HG03432 (cell line): ENCODE data around the gene PIP5KL1.
"Not testable (repeated sequence)": the region's sequence is repeated elsewhere in the genome, so short reads cannot be mapped to it uniquely, and the experiment has no call there.

Experiments used
- ATAC-seq: cut with Tn5 transposase; IDR thresholded peaks from one replicate; pipeline ENCODE4 v1.9.1; 2021; ENCODE audit warnings: mild to moderate bottlenecking, moderate library complexity; ENCODE audit not compliant: unreplicated experiment

Gene PIP5KL1

DNA sequence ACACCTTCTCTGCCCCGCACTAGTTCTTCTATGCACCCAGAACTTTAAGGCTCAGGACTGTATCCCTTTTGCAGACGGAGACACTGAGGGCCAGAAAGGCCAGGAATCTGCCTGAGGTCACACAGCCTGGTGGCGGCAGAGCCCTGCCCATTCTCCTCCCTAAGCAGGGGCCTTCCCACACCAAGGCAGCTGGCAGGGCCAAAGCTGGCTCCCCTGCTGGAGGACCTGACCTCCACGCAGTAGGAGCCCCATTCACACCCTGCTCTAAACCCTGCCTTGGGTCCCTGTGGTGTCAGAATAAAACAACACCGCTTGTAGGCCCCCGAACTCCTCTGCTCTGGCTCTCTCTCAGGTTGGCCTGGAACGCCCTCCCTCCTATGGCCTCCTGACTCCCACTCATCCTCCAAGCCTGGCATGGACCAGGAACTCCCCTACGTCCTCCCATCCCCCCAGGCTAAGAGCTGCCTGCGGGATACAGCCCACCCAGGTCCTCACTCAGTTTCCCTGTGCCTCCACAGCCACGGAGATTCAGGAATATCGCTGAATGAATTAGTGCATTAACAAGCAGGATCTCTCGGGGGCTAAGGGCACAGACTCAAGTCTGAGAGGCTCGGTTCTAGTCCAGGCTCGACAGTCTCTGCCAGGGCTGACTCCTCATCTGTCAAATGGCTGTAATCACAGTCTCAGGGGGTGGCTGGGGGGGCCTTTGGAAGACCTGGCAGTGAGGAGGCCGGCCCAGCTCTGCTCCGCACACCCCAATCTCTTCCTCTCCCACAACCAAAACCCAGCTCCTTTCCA is 34.0 kb downstream of the PIP5KL1 start:
- no peak for ATAC-seq

DNA sequence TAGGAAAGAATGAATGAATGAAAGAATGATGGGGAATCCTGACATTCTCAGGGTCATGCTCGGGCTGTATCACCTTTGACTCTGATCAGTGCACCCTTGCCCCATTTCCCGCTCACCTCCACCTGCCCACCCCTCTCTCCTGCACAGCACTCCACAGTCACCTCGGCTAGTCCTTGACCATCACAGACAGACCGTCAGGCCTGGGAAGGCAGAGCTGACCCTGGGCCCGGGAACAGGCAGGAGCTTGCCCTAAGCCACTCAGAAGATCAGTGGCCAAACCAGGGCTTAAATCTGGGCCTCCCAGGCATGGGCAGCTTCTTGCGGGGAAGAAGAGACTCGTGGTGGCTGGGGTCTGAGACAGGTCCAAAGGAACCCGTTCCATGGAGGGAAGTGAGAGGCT is 34.8 kb downstream of the PIP5KL1 start:
- ATAC-seq: no peak

DNA sequence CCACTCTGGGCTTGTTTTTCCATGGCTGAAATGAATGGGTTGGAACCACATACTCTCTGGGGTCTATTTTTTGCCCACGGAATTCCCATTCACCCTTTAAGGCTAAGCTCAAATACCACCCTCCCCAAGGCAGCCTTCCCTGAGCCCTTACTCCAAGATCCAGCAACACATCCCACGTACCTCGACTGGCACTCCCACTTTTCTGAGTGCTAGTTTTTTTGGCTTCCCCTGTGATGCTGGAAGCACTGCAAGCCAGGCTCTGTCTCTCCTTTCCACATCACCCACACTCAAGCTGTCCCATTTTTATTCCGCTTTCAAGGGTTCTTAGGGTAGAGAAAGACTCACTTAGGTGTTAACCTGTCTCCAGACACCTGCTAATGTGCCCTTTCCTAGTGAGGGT is 37.2 kb downstream of the PIP5KL1 start:
- ATAC-seq: no peak

DNA sequence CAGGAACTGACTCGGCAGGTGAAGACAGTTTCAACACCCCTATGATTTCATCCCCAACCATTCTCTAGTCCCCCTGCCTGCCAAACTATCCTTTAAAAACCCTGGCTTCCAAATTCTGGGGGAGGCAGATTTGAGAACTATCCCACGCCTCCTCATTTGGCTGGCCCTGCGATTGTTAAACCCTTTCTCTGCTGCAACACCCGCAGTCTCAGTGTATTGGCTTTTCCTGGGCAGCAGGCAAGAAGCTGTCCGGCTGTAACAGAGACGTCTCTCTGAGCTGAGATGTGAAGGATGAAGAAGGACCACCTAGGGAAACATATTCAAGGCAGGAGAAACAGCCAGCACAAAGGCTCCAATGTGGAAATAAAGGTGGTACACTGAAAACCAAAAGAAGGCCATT is 37.7 kb downstream of the PIP5KL1 start:
- no peak for ATAC-seq

DNA sequence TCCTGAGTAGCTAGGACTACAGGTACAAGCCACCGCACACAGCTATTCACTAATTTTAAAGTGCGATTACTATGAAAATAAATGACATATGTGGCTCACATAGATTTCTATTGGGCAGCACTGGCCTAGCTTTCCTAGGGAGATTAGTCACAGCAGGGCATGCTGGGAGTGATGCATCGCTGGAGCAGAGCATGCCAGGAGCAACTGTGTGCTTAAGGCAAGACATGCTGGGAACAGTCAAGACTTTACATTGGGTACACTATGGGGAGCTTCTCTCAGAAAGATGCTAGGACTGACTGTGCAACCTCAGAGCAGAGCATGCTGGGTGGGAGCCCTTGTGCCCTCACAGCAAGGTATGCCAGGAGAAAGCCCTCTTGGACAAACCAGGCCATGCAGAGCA is 40.5 kb downstream of the PIP5KL1 start:
- no peak for ATAC-seq

DNA sequence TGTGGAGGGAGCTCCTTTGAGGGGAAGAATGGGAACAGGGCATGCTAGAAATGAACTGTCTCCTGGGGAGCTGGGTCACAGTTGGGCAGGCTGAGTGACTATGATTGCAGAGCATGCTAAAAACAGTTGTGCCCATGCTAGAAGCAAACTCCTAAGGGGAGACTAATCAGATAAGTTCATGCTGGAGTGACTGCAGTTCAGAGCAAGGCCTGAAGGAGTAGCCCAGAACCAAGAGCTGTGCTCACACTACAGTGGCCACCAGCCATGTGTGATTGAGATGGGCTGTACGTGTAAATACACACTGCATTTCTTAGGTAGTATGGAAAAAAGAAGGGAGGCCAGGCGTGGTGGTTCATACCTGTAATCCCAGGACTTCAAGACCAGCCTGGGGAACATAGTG is 42.8 kb downstream of the PIP5KL1 start:
- no peak for ATAC-seq

- ATAC-seq: no peak
These were observed 44.1 kb downstream of the PIP5KL1 start for GRCh38 chr9:127886401-127886972.

DNA sequence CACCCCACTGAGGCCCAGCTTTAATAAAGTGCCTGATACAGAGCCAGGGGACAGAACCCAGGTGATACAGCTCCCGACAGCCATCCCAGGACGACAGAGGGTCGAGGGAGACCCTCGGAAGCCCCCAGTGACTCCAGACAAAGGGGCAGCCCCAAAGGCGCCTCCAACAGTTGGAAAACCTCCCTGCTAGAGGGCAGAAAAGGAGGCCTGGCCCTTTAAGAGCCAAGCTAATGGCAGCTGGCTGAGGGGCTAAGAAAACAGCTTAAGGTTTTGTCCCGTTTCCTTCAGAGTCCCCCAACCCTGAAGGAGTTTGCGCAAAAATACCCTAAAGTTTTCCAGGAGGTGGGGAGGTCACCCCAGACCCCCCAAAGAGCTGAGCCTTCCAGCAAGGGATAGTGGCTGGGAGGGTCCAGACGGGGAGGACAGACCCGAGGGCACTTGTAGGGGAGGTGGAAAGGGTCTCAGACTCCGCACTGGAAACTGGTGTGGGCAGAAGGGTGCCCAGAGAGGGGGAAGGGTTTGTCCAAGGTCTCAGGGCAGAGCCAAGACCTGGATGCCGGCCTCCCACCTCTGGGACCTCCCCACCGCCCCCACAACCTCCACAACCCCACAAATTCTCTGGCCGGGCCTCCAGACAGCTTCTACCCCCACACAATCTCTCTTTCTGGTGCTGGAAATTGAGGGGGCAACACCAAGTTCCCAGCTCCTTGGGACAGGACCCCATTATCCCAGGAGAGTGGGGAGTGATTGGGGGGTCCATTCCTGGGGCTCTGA is 44.9 kb downstream of the PIP5KL1 start:
- no peak for ATAC-seq

DNA sequence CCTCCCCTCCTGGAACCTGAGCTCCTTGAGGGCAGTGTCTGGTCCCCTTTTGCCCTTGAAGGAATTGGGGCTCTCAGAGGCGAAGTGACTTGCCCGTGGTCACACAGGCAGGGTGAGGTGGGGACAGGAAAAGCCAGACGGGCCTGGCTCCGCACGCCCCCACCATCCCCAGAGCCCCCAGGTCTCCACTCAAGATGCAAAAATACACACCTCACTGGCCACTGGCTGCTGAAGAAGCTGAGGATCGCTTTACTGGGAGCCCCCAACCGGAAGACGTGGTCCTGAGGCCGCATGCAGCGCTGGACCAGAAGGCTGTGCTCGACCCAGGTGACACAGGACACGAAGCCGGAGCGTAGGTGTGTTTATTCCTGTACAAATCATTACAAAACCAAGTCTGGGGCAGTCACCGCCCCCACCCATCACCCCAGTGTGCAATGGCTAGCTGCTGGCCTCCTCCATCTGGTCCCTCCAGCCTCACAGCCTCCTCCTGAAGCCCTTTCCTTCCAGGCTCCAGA is 45.5 kb downstream of the PIP5KL1 start:
- no peak for ATAC-seq

- no peak for ATAC-seq
These were observed 46.1 kb downstream of the PIP5KL1 start for GRCh38 chr9:127884427-127884911.

GRCh38 chr9:127883959-127884358 is 46.6 kb downstream of the PIP5KL1 start:
- no peak for ATAC-seq

DNA sequence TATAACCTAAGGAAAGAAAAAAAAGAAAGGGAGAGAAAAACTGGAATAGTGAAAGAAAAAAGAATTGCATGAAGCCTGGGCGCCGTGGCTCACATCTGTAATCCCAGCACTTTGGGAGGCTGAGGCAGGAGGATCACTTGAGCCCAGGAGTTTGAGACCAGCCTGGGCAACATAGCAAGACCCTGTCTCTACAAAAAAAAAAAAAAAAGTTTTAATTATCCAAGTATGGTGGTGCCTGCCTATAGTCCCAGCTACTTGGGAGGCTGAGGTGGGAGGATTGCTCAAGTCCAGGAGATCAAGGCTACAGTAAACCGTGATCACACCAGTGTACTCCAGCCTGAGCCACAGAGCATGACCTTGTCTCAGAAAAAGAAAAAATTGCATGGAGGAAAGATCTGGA is 48.9 kb downstream of the PIP5KL1 start:
- not testable (repeated sequence) for ATAC-seq

DNA sequence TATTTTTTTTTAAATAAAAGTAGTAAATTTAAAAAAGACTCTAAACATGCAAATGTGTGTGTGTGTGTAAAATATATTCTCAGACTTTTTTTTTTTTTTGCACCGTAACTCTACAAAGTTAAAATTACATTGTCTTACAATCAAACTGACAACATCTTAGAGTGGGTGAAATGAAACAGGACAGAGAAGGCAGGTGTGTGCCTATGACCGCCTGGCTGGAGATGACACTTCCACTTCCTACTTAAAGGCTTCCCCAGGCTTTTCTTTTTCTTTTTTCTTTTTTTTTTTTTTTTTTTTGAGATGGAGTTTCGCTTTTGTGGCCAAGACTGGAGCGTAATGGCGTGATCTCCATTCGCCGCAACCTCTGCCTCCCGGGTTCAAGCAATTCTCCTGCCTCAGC is 50.4 kb downstream of the PIP5KL1 start:
- no peak for ATAC-seq

- ATAC-seq: no peak
These were observed 51.8 kb downstream of the PIP5KL1 start for GRCh38 chr9:127878652-127879390.

DNA sequence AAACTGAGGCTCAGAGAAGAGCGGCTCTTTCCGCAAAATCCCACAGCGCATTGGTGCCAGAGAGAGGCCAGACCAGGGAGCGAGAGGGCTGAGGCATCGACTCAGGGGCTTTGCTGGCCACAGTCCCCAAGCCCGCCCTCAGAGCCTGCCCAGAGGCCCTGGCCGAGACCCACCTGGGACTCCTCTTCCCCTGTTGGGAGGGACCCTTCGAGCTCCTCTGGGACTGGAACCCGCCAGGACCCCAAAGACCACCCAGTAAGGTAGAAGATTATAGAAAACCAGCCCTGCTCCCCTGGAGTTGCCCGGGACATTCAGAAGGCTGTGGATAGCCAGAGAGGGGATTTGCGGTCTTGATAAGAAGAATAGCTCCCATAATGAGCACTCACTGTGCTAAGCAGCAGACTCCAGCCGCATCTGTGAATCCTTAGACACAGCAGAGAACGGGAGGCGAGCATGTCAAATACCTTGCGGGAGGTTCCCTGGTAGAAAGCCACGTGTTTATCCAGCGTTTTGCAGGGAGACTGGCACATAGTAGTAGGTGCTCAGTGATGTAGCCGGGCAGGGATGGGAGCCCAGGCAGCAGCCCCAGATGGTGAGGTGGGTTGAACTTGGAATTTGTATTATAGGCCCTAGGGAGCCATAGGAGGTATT is 52.5 kb downstream of the PIP5KL1 start:
- ATAC-seq: no peak

DNA sequence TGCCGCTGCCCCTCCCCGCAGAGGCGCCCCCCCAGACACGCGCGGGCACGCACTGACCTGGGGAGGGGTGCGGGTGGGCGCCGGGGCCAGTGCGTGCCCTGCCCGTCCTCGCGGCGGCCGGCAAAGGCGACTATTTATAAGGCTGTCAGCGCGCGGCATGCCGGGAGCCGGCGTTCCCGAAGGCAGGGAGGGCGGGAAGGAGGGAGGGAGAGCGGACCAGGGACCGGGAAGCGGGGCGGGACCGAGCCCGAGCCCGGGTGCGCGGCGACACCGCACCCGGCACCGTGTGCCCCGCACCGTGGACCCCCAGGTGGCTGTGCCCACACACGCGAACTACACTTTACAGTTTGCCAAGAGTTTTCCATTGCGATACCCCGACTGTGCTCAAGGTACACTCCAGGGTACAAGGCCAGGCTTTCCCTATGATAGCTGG is 53.0 kb downstream of the PIP5KL1 start, which contains the start of gene AK1:
TSS of gene AK1 (minus strand) at position 110 of the 433 bp plus-strand sequence. CDS start 3,058 bp downstream, outside the sequence.
- ATAC-seq: no peak

GRCh38 chr9:127876764-127877562 is 53.6 kb downstream of the PIP5KL1 start:
- no peak for ATAC-seq

GRCh38 chr9:127876026-127876763 is 54.4 kb downstream of the PIP5KL1 start:
- no peak for ATAC-seq
